C4-2B (cell line): ENCODE data around the gene PDE6A.

ENCODE experiments used
- H3K27ac ChIP-seq: fragments of 450-650 bp; 2 replicates; pipeline ENCODE4 v1.5.1; 2017
- CTCF ChIP-seq: fragments of 450-650 bp; conservative IDR thresholded peaks from 2 replicates; pipeline ENCODE4 v1.5.1; 2017; ENCODE audit warnings: mild to moderate bottlenecking
- ZFX ChIP-seq: fragments of 450-650 bp; IDR thresholded peaks from 2 replicates; pipeline ENCODE4 v1.6.1; 2017

Gene PDE6A

GRCh38 chr5:149855366-149855765, 89.2 kb downstream of the PDE6A start:
- TF ChIP-seq CTCF = no peak
- TF ChIP-seq ZFX = no peak
- H3K27ac ChIP-seq = no peak overlapping the region

- H3K27ac ChIP-seq = no peak overlapping the region
- TF ChIP-seq CTCF (no peak), ZFX (no peak)
Observed at GRCh38 chr5:149854866-149855265, 89.7 kb downstream of the PDE6A start.

GRCh38 chr5:149853701-149854100, 90.9 kb downstream of the PDE6A start:
- TF ChIP-seq CTCF (no peak), ZFX (no peak)
- H3K27ac ChIP-seq = no peak overlapping the region

- TF ChIP-seq CTCF = peak; percentile 62
- TF ChIP-seq ZFX = no peak
- no peak overlapping the region for H3K27ac ChIP-seq
Observed at GRCh38 chr5:149853331-149853648, 91.3 kb downstream of the PDE6A start.

GRCh38 chr5:149852641-149853330, 91.8 kb downstream of the PDE6A start:
- no peak for TF ChIP-seq ZFX
- TF ChIP-seq CTCF = peak; percentile 97
- H3K27ac ChIP-seq = no peak overlapping the region

GRCh38 chr5:149851211-149851610, 93.4 kb downstream of the PDE6A start:
- no peak overlapping the region for H3K27ac ChIP-seq
- TF ChIP-seq CTCF (no peak), ZFX (no peak)

- TF ChIP-seq CTCF (no peak), ZFX (no peak)
- H3K27ac ChIP-seq = no peak overlapping the region
Observed at GRCh38 chr5:149849966-149850910, 94.4 kb downstream of the PDE6A start.
